ENCODE measurements around the gene EYA3.
"Not testable (repeated sequence)": the region's sequence is repeated elsewhere in the genome, so short reads cannot be mapped to it uniquely, and the experiment has no call there.

EYA3 gene

GRCh38 chr1:28037946-28038345, 50.5 kb downstream of the EYA3 start:
- Mint-ChIP-seq H3K9me3 (no peaks in the 10 kb centered on the region), H3K36me3 (peaks cover 26% of the 10 kb centered on the region)

DNA sequence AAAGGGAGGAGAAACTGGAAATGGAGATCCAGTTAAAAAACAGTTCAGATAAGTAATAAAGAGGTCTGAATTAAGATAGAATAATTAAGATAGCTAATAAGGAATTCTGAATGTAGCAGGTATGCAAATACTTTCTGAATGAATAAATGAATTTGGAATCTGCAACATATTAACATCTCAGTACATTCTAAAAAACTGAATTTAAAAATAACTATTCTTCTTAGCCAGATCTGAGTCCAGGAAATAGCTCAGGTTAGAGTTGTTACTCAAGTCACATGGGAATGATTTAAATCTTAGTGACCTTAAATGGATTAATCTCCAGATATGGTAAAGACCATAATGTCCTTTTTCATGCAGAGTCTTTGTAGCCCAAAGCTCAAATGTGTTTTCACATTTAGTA, 51.2 kb downstream of the EYA3 start:
- DNase-seq (ENCODE audit: low spot score in 2 of 2) (no peak), ATAC-seq (ENCODE audit: low read depth) (no peak)
- no peaks in the 10 kb centered on the region for H3K9me3 Mint-ChIP-seq
- peaks cover 2% of the 10 kb centered on the region for H3K4me1 Mint-ChIP-seq
- H3K27ac Mint-ChIP-seq: peak overlapping the region; percentile 8
- H3K4me3 Mint-ChIP-seq: no peak overlapping the region
- peaks cover 27% of the 10 kb centered on the region for H3K36me3 Mint-ChIP-seq
- no peaks in the 10 kb centered on the region for H3K27me3 Mint-ChIP-seq

More at GRCh38 chr1:28037946-28038345, 50.5 kb downstream of the EYA3 start:
- peaks cover 2% of the 10 kb centered on the region for H3K4me1 Mint-ChIP-seq
- DNase-seq (ENCODE audit: low spot score in 2 of 2) (no peak), ATAC-seq (ENCODE audit: low read depth) (no peak)
- H3K27me3 Mint-ChIP-seq: no peaks in the 10 kb centered on the region
- H3K27ac Mint-ChIP-seq: no peak overlapping the region
- H3K4me3 Mint-ChIP-seq: no peak overlapping the region

GRCh38 chr1:28036431-28036830, 52.0 kb downstream of the EYA3 start:
- no peak overlapping the region for H3K4me3 Mint-ChIP-seq
- ATAC-seq (ENCODE audit: low read depth): no peak
- H3K4me1 Mint-ChIP-seq: peaks cover 2% of the 10 kb centered on the region
- peak overlapping the region; percentile 8 for H3K27ac Mint-ChIP-seq
- no peak for DNase-seq (ENCODE audit: low spot score in 2 of 2)
- H3K9me3 Mint-ChIP-seq: no peaks in the 10 kb centered on the region
- H3K27me3 Mint-ChIP-seq: no peaks in the 10 kb centered on the region
- peaks cover 29% of the 10 kb centered on the region for H3K36me3 Mint-ChIP-seq

- no peak for DNase-seq (ENCODE audit: low spot score in 2 of 2)
- H3K27ac Mint-ChIP-seq: no peak overlapping the region
- peaks cover 2% of the 10 kb centered on the region for H3K4me1 Mint-ChIP-seq
- no peaks in the 10 kb centered on the region for H3K9me3 Mint-ChIP-seq
- ATAC-seq (ENCODE audit: low read depth): peak; percentile 31
- H3K36me3 Mint-ChIP-seq: peaks cover 27% of the 10 kb centered on the region
- H3K4me3 Mint-ChIP-seq: no peak overlapping the region
- no peaks in the 10 kb centered on the region for H3K27me3 Mint-ChIP-seq
These were observed 53.0 kb downstream of the EYA3 start for GRCh38 chr1:28035420-28035819.

- Mint-ChIP-seq H3K9me3 (no peaks in the 10 kb centered on the region), H3K27ac (no peak overlapping the region), H3K36me3 (peaks cover 12% of the 10 kb centered on the region), H3K4me1 (peaks cover 2% of the 10 kb centered on the region), H3K4me3 (no peak overlapping the region), H3K27me3 (no peaks in the 10 kb centered on the region)
- ATAC-seq (ENCODE audit: low read depth): no peak
- DNase-seq (ENCODE audit: low spot score in 2 of 2): no peak
These were observed 56.1 kb downstream of the EYA3 start for GRCh38 chr1:28032281-28032680.

GRCh38 chr1:28031173-28031572, 57.2 kb downstream of the EYA3 start:
- peaks cover 2% of the 10 kb centered on the region for H3K4me1 Mint-ChIP-seq
- H3K36me3 Mint-ChIP-seq: peaks cover 9% of the 10 kb centered on the region
- DNase-seq (ENCODE audit: low spot score in 2 of 2) (no peak), ATAC-seq (ENCODE audit: low read depth) (no peak)
- no peaks in the 10 kb centered on the region for H3K27me3 Mint-ChIP-seq
- no peak overlapping the region for H3K27ac Mint-ChIP-seq
- H3K9me3 Mint-ChIP-seq: no peaks in the 10 kb centered on the region
- no peak overlapping the region for H3K4me3 Mint-ChIP-seq

- Mint-ChIP-seq H3K27me3 (no peaks in the 10 kb centered on the region), H3K9me3 (no peaks in the 10 kb centered on the region), H3K4me3 (no peak overlapping the region), H3K36me3 (peaks cover 8% of the 10 kb centered on the region), H3K27ac (no peak overlapping the region), H3K4me1 (no peaks in the 10 kb centered on the region)
- no peak for DNase-seq (ENCODE audit: low spot score in 2 of 2)
- ATAC-seq (ENCODE audit: low read depth): no peak
These were observed 59.3 kb downstream of the EYA3 start for GRCh38 chr1:28028873-28029654.

DNA sequence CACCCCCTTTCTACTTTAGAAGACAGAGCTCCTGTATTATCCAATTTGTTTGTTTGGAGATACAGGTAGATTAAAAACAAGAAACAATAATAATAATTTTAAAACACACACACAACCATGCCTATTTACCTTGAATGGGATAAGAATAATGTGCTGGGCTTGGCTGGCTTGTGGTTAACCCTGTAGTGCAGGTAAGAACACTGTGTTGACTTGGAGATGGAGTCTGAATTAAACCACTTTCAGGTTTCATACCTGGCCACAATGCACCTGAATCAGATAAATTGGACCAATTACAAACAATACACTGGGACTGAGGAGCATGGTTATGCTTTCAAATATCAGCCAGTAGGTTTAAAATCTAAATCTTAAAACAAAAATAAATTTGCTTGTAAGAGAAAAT, 60.8 kb downstream of the EYA3 start:
- H3K27ac Mint-ChIP-seq: no peak overlapping the region
- H3K9me3 Mint-ChIP-seq: no peaks in the 10 kb centered on the region

GRCh38 chr1:28027238-28027637, 61.2 kb downstream of the EYA3 start:
- peaks cover 4% of the 10 kb centered on the region for H3K36me3 Mint-ChIP-seq
- H3K4me3 Mint-ChIP-seq: no peak overlapping the region
- H3K4me1 Mint-ChIP-seq: no peaks in the 10 kb centered on the region
- H3K27ac Mint-ChIP-seq: peak overlapping the region; percentile 47
- no peaks in the 10 kb centered on the region for H3K9me3 Mint-ChIP-seq
- DNase-seq (ENCODE audit: low spot score in 2 of 2) (no peak), ATAC-seq (ENCODE audit: low read depth) (no peak)
- H3K27me3 Mint-ChIP-seq: no peaks in the 10 kb centered on the region

More for the DNA sequence above, 60.8 kb downstream of the EYA3 start:
- DNase-seq (ENCODE audit: low spot score in 2 of 2) (no peak), ATAC-seq (ENCODE audit: low read depth) (no peak)
- Mint-ChIP-seq H3K4me3 (no peak overlapping the region), H3K4me1 (no peaks in the 10 kb centered on the region), H3K27me3 (no peaks in the 10 kb centered on the region), H3K36me3 (peaks cover 6% of the 10 kb centered on the region)

DNA sequence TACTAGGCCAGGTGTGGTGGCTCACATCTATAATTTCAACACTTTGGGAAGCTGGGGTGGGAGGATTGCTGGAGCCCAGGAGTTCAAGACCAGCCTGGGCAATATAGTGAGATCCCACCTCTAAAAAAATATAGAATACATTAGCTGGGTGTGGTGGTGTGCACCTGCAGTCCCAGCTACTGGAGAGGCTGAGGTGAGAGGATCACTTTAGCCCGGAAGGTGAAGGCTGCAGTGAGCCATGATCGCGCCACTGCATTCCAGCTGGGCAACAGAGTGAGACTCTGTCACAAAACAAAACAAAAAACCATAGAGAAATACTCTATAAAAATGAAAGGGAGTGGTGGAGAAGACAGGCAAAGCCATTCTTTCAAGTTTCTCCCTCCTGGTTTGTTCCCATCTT, 62.1 kb downstream of the EYA3 start:
- no peak overlapping the region for H3K27ac Mint-ChIP-seq
- peaks cover 2% of the 10 kb centered on the region for H3K36me3 Mint-ChIP-seq

DNA sequence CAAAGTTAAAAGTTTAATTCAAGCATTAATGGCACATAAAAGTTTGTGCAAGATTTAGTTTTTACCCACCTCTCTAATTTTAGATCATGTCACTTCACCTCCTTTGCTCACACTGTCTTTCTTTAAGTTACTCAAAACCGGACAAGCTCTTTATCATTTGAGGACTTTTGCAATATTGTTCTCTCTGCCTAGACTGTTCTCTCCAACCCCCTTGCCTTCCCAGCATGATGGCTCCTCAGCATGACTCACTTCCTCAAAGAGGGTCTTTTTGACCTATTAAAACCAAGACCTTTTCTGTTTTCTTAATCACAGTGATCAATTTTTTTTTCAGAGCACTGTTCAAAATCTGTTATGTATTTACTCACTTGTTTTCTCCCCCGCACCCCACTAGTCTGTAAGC, 67.3 kb downstream of the EYA3 start:
- H3K27ac Mint-ChIP-seq: peak overlapping the region; percentile 12
- peaks cover 5% of the 10 kb centered on the region for H3K4me1 Mint-ChIP-seq
- no peaks in the 10 kb centered on the region for H3K27me3 Mint-ChIP-seq
- H3K4me3 Mint-ChIP-seq: no peak overlapping the region
- peaks cover 16% of the 10 kb centered on the region for H3K36me3 Mint-ChIP-seq
- DNase-seq (ENCODE audit: low spot score in 2 of 2) (no peak), ATAC-seq (ENCODE audit: low read depth) (no peak)
- no peaks in the 10 kb centered on the region for H3K9me3 Mint-ChIP-seq

More for the DNA sequence above, 62.1 kb downstream of the EYA3 start:
- DNase-seq (ENCODE audit: low spot score in 2 of 2) (no peak), ATAC-seq (ENCODE audit: low read depth) (no peak)
- H3K9me3 Mint-ChIP-seq: no peaks in the 10 kb centered on the region
- H3K4me3 Mint-ChIP-seq: no peak overlapping the region
- H3K27me3 Mint-ChIP-seq: no peaks in the 10 kb centered on the region
- peaks cover under 1% of the 10 kb centered on the region for H3K4me1 Mint-ChIP-seq

DNA sequence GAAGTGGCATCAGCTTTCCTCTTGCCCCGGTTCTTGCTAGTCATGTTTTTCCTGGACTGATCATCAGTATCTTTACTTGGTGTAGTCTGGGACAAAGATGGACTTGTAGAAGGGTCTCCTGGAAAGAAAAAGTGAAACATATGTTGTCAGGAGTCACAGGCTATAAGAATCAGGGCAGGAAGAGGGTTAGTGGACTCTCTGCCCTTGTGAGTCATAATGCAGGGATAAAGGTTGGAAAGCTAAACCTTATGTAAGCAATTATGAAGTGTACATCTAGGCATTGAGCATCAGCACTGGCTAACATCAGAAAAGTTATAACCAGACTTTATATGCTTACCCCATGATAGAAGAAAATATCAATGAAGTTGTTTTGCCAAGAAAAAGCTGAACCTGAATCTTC, 77.4 kb downstream of the EYA3 start:
- peaks cover 22% of the 10 kb centered on the region for H3K36me3 Mint-ChIP-seq
- H3K27me3 Mint-ChIP-seq: no peaks in the 10 kb centered on the region
- H3K4me1 Mint-ChIP-seq: no peaks in the 10 kb centered on the region
- no peak for ATAC-seq (ENCODE audit: low read depth)
- DNase-seq (ENCODE audit: low spot score in 2 of 2): no peak
- no peak overlapping the region for H3K27ac Mint-ChIP-seq
- no peak overlapping the region for H3K4me3 Mint-ChIP-seq
- H3K9me3 Mint-ChIP-seq: no peaks in the 10 kb centered on the region

DNA sequence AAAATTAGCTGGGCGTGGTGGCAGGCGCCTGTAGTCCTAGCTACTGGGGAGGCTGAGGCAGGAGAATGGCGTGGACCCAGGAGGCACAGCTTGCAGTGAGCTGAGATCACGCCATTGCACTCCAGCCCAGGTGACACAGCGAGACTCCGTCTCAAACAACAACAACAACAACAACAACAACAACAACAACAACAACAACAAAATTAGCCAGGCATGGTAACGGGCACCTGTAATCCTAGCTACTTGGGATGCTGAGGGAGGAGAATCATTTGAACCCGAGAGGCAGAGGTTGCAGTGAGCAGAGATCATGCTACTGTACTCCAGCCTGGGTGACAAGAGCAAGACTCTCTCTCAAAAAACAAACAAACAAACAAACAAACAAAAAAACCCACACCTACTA, 85.3 kb downstream of the EYA3 start:
- ATAC-seq (ENCODE audit: low read depth): not testable (repeated sequence)
- H3K27ac Mint-ChIP-seq: peak overlapping the region; percentile 45

GRCh38 chr1:28002600-28002999, 85.8 kb downstream of the EYA3 start:
- H3K9me3 Mint-ChIP-seq: no peaks in the 10 kb centered on the region
- peaks cover 13% of the 10 kb centered on the region for H3K36me3 Mint-ChIP-seq

More for the DNA sequence above, 85.3 kb downstream of the EYA3 start:
- not testable (repeated sequence) for H3K4me3 Mint-ChIP-seq; H3K4me1 Mint-ChIP-seq; H3K9me3 Mint-ChIP-seq; H3K27me3 Mint-ChIP-seq; DNase-seq (ENCODE audit: low spot score in 2 of 2)
- peaks cover 13% of the 10 kb centered on the region for H3K36me3 Mint-ChIP-seq

GRCh38 chr1:27999055-27999454, 89.4 kb downstream of the EYA3 start:
- H3K4me1 Mint-ChIP-seq: no peaks in the 10 kb centered on the region
- H3K9me3 Mint-ChIP-seq: no peaks in the 10 kb centered on the region
- H3K27me3 Mint-ChIP-seq: no peaks in the 10 kb centered on the region
- DNase-seq (ENCODE audit: low spot score in 2 of 2) (no peak), ATAC-seq (ENCODE audit: low read depth) (no peak)
- H3K27ac Mint-ChIP-seq: no peak overlapping the region
- H3K36me3 Mint-ChIP-seq: peaks cover 25% of the 10 kb centered on the region
- H3K4me3 Mint-ChIP-seq: no peak overlapping the region

More at GRCh38 chr1:28002600-28002999, 85.8 kb downstream of the EYA3 start:
- Mint-ChIP-seq H3K27ac (no peak overlapping the region), H3K4me1 (no peaks in the 10 kb centered on the region), H3K4me3 (no peak overlapping the region), H3K27me3 (no peaks in the 10 kb centered on the region)
- ATAC-seq (ENCODE audit: low read depth): no peak
- DNase-seq (ENCODE audit: low spot score in 2 of 2): no peak
